ENCODE measurements around the gene SSBP2. TPM values are rescaled to one million over a fixed set of nuclear protein-coding genes. Genes with fewer than 3 reads are reported as not detected.

Gene SSBP2
- total RNA-seq, 1 donor = 15.5 TPM

DNA sequence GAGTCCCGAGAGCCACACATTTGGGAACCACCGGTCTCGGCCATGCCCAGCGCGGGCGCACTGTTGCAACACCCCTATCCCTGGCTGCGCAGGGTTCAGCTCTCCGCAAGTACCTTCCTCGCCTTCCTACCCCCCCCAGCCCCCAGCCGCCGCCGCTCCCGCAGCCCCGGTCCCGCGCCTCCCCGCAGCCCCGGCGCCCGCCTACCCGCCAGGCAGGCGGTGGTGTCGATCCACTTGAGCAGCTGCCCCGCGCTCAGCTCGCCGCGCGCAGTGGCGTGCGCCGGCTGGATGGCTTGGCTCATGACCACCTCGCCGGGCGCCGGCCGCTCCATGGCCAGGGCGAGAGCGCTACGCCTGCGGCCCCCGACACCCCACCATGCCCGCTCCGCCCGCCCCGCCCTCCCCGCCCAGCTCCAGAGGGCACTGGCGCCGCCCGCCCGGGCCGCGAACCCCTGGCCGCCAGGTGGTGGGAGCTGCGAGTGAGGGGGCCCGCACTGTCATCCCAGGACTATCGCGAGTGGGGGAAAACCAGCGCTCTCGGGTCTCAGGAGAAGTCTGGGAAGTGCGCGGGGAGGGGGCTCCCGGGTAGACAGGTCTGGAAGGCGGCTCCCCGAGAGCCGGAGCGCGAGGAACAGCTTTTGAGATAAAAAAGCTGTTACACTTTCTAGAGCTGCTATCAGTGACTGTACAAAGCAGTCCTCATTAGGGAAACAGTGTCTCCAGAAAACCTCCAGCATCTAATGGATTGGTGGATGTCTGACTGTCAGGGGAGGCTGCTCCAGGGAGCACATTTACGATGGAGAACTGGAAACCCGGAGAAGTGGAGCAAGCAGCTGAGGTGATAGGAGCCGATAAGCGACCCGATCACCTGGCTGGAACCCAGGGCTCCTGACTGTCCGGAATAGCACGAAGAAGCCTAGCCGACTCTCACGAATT lies 356.8 kb downstream of the SSBP2 start, which contains the start of gene ACOT12:
ACOT12 (minus strand) TSS at position 352 of the 936 bp plus-strand sequence; CDS start at position 332, 20 bp downstream.
- H3K4me3 ChIP-seq (ENCODE audit: low read depth, low read length) = peak within 1 kb of the TSS; percentile 46
- peak; percentile 9 for DNase-seq (ENCODE audit: low read depth)
- TF ChIP-seq, protein P1, sequence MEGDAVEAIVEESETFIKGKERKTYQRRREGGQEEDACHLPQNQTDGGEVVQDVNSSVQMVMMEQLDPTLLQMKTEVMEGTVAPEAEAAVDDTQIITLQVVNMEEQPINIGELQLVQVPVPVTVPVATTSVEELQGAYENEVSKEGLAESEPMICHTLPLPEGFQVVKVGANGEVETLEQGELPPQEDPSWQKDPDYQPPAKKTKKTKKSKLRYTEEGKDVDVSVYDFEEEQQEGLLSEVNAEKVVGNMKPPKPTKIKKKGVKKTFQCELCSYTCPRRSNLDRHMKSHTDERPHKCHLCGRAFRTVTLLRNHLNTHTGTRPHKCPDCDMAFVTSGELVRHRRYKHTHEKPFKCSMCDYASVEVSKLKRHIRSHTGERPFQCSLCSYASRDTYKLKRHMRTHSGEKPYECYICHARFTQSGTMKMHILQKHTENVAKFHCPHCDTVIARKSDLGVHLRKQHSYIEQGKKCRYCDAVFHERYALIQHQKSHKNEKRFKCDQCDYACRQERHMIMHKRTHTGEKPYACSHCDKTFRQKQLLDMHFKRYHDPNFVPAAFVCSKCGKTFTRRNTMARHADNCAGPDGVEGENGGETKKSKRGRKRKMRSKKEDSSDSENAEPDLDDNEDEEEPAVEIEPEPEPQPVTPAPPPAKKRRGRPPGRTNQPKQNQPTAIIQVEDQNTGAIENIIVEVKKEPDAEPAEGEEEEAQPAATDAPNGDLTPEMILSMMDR (IDR thresholded peaks at IDR 0.05; ENCODE audit: insufficient read depth, low read depth, low read length) = no peak

- peak overlapping the region; percentile 46 for H3K4me3 ChIP-seq (ENCODE audit: low read depth, low read length)
- no peak for DNase-seq (ENCODE audit: low read depth)
- TF ChIP-seq, protein P1 (IDR thresholded peaks at IDR 0.05; ENCODE audit: insufficient read depth, low read depth, low read length) = no peak
Observed at GRCh38 chr5:81393430-81393782, 357.5 kb downstream of the SSBP2 start.

- no peak overlapping the region for H3K4me3 ChIP-seq (ENCODE audit: low read depth, low read length)
- TF ChIP-seq, protein P1 (IDR thresholded peaks at IDR 0.05; ENCODE audit: insufficient read depth, low read depth, low read length) = no peak
- no peak for DNase-seq (ENCODE audit: low read depth)
Observed at GRCh38 chr5:81389025-81389424, 361.9 kb downstream of the SSBP2 start.

DNA sequence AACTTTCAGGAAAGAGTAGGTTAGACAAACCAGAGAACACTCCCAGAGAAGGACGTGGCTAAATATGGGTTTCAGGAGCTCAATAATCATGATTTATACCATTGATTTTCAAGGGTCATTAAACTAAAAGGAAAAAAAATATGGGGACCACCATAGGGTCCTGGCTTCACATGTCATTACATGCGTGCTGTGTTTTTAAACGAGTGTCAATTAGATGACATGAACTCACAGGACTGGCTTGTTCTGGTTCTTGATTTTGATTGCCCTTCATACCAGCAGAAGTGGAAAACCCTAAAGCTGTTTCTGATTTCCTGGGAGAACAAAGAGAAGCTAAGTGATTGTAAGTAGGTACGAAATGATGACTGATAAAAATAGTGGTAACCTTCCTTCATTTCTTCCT lies 362.7 kb downstream of the SSBP2 start:
- DNase-seq (ENCODE audit: low read depth) = no peak
- no peak overlapping the region for H3K4me3 ChIP-seq (ENCODE audit: low read depth, low read length)
- TF ChIP-seq, protein P1 (IDR thresholded peaks at IDR 0.05; ENCODE audit: insufficient read depth, low read depth, low read length) = no peak

DNA sequence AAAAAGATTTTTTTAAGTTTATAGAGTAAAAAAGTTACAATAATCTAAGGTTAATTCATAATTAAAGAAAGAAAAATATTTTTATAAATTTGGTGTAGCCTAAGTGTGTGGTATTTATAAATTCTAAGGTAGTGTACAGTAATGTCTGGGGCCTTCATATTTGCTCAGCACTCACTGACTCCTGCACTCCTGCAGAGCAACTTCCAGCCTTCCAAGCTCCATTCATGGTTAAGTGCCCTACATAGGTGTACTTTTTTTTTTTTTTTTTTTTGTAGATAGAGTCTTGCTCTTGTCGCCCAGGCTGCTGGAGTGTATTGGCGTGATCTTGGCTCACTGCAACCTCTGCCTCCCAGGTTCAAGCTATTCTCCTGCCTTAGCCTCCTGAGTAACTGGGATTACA lies 367.0 kb downstream of the SSBP2 start:
- H3K4me3 ChIP-seq (ENCODE audit: low read depth, low read length) = no peak overlapping the region
- TF ChIP-seq, protein P1 (IDR thresholded peaks at IDR 0.05; ENCODE audit: insufficient read depth, low read depth, low read length) = no peak
- DNase-seq (ENCODE audit: low read depth) = no peak

GRCh38 chr5:81371354-81371876 lies 379.5 kb downstream of the SSBP2 start:
- H3K4me3 ChIP-seq (ENCODE audit: low read depth, low read length) = no peak overlapping the region
- TF ChIP-seq, protein P1 (IDR thresholded peaks at IDR 0.05; ENCODE audit: insufficient read depth, low read depth, low read length) = no peak
- no peak for DNase-seq (ENCODE audit: low read depth)
